ENCODE data around the gene ZFR2.
"Not testable (repeated sequence)": the region's sequence is repeated elsewhere in the genome, so short reads cannot be mapped to it uniquely, and the experiment has no call there.

The ZFR2 gene

DNA sequence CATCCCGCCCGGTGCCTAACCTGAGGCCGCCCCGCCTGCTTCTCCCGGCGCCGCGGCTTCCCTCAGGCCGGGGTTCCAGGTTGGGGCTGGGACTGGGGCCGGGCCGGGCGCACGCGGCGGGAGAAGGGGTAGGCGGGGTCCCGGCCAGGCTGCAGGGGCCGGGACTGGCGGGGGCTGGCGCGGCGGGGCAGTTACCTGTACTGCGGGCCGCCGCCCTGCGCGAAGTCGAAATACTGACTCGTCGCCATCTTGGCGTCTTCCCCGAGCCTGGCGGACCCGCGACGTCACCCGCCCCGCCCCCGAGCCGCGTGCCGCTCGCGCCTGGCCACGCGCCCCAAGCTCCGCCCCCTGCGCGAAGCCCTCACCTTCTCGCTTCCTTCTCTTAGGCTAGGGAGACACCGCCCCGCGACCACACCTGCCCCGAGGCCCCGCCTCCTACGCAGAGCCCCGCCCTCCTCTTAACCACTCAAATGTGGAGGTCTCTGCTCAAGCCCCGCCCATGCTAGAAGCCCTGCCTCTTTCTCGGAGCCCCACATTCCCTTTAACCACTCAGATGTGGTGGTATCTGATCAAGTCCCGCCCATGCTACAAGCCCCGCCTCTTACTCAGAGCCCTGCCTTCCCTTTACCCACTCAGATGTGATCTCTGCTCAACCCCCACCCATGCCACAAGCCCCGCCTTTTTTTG, at the start of gene ZFR2:
Gene ZFR2 (minus strand): TSS at position 269 of the 687 bp plus-strand sequence. CDS start 21 bp downstream, at position 248.
- peak; percentile 26 for DNase-seq

DNA sequence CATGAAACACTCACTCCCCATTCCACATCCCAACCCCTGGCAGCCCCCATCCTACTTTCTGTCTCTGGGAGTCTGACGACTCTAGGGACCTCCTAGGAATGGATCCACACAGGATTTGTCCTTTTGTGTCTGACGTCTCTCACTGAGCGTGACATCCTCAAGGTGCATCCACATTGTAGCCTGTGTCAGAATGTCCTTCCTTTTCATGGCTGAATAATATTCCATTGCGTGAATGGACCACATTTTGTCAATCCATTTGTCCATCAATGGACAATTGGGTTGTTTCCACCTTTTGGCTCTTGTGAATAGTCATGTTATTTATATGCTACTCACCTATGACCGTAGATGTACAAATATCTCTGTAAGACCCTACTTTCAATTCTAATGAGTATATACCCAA, 47.2 kb upstream of the ZFR2 start:
- DNase-seq = no peak

DNA sequence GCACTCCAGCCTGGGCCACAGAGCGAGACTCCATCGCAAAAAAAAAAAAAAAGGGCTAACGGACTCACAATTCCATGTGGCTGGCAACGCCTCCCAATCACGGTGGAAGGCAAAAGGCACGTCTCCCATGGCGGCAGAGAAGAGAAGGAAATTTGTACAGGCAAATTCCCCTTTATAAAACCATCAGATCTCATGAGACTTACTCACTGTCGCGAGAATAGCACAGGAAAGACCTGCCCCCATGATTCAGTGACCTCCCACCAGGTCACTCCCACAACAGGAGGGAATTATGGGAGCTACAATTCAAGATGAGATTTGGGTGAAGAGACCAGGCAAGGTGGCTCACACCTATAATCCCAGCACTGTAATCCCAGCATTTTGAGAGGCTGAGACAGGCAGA, 45.4 kb upstream of the ZFR2 start:
- DNase-seq = no peak

DNA sequence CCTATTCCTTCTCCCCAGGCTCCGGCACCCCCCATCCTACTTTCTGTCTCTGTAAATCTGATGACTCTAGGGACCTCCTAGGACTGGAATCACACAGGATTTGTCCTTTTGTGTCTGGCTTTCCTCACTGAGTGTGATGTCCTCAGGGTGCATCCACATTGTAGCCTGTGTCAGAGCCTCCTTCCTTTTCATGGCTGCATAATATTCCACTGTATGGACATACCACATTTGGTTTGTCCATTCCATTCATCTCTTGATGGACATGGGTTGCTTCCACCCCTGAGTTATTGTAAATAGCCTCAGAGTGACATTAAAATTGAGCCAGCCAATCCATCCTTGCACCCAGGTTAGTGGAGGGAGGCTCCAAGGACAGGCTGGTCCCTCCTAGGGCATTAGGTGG, 41.3 kb upstream of the ZFR2 start:
- DNase-seq = no peak

DNA sequence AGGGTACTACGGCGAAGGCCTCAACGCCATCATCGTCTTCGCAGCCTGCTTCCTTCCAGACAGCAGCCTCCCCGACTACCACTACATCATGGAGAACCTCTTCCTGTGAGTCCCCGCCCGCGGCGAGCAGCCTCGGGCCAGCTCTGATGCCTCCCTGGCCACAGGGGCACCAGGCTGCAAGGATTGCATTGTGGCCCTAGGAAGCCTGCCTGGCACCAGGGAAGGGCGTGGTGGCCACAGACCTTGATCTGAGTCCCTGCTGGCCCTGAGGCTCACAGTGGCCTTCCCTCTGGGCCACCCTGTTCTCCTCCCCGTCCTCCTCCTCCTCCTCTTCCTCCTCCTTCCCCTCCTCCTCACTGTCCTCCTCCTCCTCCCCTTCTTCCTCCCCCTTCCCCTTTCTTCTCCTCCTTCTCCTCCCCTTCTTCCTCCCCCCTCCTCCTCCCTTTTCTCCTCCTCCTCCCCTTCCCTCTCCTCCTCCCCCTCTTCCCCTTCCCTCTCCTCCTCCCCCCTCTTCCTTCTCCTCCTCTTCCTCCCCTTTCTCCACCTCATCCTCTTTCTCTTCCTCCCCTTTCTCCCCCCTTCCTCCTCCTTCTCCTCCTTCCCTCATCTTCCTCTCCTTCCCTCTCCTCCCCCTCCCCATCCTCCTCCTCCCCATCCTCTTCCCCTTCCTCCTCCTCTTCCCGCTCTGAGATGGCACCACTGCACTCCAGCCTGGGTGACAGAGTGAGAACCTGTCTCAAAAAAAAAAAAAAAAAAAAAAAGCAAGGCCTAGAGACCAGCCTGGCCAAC, 39.6 kb upstream of the ZFR2 start:
- no peak for DNase-seq

DNA sequence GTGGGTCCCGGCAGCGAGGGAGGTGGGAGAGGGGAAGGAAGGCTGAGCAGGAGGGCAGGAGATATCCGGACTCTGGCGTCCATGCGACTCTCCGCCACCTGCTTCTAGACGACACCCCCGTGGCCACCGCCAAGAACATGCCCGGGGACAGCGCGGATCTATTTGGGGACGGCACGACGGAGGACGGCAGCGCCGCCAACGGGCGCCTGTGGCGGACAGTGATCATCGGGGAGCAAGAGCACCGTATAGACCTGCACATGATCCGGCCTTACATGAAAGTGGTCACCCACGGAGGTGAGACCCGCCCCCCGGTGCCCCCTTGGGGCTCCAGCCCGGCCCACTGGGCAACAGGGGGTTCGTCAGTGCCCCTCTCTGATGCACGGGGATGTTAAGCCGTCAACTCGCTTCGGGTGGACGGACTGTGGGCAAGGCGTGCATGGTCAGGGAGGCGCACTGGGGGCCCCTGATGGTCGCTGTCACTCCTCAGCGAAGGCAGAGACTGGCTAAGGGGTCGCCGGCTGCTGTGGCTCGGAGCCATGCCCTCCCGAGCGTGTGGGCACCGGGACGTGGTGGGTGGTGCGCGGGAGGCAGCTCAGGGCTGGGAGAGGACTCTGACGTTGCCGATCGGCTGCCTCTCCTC, 38.9 kb upstream of the ZFR2 start:
- DNase-seq = no peak

DNA sequence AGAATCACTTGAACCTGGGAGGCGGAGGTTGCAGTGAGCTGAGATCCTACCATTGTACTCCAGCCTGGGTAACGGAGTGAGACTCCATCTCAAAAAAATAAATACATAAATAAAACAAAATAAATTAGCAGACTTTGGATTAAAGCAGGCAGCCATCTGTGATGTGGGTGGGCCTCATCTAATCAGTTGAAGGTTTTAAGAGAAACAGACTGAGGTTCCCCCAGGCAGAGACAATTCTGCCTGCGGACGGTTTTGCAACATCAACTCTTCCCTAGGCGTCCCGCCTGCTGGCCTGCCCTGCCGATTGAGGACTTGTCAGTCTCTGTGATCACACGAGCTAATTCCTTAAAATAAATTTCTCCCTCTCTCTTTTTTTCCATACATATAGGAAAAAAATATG, 35.4 kb upstream of the ZFR2 start:
- no peak for DNase-seq

DNA sequence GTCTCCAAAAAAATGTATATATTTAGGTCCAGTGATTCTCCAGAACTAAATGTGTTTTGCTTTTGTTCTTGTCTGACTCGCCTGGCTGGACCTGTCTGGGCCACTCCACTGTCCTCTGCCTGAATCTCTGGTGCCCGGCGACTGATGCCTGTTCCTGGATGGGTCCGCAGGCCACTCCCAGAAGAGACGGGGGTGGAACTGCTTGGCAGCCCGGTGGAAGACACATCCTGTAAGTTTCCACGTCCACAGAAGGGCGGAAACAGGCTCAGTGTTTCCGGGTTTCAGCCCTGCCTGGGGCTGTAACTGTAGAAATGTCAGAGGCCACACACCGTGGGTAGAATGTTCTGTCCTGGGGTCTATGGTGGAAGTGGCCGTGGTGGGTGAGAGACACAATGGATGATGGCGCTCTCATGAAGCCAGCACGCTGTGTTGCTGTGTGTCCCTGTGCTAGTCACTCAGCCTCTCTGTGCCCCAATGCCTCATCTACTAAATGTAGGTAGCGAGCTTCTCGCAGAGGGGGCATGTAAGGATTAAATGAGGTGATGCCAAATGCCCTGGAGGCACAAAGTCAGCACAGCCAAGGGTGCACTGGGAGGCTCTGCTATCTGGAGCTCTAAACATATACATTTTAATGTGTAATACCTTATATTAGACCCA, 33.6 kb upstream of the ZFR2 start:
- no peak for DNase-seq

DNA sequence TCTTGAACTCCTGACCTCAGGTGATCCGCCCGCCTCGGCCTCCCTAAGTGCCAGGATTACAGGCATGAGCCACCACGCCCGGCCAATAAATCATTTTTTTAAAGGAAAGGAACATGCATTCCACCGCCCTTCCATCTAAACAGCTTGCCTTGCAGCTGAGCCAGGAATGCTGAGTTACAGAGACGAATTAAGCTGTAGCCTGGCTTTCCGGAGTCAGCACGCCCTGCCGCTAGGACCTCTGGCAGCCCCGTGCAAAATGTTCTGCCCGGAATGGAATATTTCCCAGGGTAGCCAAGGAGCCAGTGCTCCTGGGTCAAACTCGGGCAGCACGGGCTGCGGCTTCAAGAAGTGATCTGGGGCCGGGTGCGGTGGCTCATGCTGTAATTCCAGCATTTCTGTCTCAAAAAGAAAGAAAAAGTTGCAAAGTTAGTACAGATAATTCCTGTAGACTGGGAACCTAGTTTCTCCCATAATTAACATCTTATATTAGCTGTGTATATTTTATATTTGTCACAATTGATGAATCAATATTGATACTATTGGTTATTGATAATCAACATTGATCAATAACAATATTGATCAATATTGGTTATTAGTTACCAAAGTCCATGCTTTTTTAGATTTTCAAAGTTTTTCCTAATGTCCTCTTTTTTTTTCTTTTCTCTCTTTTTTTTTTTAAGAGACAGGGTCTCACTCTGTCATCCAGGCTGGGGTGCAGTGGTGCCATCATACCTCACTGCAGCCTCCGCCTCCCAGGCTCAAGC, 30.9 kb upstream of the ZFR2 start:
- DNase-seq = no peak

DNA sequence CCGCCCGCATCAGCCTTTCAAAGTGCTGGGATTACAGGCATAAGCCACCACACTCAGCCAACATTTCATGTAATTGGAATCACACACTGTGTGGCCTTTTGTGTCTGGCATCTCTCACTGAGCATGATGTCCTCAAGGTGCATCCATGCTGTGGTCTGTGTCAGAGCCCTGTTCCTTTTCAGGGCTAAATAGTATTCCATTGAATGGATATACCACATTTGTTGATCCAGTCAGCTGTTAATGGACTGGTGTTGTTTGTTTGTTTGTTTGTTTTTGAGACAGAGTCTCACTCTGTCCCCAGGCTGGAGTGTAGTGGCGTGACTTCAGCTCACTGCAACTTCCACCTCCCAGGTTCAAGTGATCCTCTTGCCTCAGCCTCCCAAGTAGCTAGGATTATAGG, 29.6 kb upstream of the ZFR2 start:
- DNase-seq = no peak

DNA sequence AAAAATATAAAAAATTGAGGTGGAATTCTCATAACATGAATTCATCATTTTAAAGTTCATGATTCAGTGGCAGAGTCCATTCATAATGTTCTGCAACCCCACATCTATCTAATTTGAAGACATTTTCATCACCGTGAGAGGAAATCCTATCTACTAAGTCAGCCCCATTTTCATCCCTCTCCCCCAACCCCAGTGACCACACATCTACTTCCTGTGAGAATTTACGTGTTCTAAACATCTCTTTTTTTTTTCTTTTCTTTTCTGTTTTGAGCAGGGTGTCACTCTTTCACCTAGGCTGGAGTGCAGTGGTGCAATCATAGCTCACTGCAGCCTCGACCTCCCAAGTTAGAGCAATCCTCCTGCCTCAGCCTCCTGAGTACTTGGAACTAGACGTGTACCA, 29.1 kb upstream of the ZFR2 start:
- no peak for DNase-seq

DNA sequence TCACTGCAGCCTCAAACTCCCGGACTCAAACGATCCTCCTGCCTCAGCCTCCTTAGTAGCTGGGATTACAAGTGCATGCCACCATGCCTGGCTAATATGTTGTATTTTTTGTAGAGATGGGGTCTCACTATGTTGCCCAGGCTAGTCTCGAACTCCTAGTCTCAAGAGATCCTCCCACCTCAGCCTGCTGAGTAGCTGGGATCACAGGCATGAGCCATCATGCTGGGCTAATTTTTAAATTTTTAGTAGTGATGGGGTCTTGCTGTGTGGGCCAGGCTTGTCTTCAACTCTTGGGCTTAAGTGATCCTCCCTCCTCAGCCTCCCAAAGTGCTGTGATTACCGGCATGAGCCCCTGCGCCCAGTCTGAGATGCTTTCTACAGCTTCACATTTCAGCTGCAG, 26.9 kb upstream of the ZFR2 start:
- DNase-seq = no peak

DNA sequence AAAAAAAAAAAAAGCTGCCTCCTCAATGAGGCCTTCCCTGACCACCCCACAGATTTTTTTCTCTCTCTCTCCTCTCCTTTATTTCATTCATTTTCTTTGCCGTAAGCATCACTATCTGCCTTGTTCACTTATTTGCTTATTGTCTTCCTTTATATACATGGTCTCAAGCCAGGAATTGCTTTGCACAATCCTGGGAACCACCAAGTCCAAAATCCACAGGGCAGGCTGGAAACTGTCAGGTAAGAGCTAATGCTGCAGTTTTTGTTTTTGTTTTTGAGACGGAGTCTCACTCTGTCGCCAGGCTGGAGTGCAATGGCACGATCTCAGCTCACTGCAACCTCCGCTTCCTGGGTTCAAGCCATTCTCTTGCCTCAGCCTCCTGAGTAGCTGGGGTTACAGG, 26.1 kb upstream of the ZFR2 start:
- not testable (repeated sequence) for DNase-seq

DNA sequence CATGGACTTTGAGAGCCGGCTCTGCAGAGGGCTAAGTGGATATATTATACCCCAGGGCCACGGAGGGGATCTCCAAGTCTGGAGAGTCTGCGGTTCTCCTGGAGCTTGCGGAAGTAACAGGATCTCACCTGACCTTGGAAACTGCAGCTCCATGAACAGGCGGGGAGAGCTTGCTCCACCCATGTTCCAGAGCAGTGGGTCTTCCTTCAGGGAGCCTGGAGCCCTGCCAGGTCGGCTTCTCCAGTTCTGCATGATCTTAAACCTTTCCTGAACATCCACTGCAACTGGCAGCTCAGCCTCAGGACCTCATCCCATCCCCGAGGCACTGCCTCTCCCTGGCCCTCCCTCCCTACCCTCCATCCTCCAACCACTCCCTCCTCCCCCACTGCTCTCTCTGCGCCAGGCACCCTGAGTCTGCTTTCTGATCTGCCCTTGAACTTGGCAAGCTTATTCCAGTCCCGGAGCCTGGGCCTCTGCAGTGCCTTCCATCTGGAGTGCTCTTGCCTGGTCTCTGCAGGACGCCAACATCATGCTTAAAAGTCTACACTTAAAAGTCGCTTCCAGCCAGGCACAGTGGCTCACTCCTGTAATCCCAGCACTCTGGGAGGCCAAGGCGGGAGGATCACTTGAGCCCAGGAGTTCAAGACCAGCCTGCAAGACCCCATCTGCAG, 24.8 kb upstream of the ZFR2 start:
- no peak for DNase-seq

DNA sequence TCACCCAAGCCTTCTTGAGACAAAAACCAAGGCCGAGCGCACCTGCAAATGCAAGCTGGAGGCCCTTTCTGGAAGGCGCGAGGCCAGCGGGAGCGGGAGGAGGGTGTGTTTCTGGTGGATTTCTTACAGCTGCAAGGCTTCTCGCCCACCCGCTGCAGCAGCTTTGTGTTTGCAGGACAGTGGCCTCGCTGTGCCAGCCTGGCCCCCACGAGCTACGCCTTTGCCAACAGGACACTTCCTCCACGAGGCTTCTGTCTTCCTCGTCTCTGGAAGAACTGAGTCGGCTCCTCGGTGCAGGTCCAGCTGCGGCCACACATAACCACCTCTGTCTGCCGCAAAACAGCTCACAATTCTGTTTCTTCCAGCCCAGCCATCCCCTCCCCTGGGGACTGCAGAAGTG, 21.8 kb upstream of the ZFR2 start:
- no peak for DNase-seq

DNA sequence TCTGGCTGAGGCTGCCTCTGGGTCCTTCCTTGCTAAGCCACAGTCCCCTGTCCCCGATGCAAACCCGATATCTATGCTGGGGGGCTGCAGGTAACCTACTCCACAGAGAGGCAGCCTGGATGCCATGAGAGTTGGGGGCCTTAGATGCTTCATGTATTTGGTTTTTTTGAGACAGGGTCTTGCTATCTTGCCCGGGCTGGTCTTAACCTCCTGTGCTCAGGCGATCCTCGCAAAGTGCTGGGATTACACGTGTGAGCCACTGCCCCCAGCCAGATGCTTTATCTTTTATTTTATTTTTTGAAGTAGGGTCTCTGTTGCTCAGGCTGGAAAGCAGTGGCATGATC, 13.2 kb upstream of the ZFR2 start:
- no peak for DNase-seq

DNA sequence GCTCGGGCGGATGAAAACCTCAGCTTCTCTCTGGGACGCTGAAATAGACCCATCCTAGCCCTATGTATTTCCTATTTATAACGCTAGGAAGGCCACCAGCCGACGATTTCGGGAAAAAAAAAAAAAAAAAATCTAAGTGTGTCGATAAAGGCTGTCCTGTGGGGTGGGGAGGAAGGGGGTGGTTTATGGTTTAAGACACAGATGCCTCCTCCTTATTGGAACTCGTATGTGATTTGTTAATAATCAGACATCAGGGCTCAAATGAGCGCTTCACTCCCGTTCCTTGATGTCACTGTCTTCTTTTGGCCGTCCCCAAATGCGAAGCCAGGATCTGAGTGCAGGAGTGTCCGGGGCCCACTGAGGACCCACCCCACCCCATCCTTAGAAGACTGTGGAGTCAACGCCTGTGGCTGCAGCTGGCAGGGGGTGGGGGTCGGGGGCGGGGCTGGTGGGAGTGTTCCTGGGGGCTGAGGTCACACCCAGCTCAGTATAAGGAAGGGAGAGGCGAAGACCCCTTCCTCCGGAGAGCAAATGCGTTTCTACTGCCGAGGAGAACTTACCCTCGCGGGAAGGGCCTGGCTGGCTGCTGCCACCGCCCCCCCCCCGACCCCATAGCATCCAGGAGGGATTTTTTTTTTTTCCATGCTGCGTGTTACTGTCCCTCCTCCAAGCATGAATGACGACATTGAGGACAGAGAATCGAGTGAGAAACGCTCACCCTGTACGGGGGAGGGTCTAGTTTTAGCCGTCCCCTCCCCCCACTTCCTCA, 12.6 kb upstream of the ZFR2 start:
- no peak for DNase-seq

DNA sequence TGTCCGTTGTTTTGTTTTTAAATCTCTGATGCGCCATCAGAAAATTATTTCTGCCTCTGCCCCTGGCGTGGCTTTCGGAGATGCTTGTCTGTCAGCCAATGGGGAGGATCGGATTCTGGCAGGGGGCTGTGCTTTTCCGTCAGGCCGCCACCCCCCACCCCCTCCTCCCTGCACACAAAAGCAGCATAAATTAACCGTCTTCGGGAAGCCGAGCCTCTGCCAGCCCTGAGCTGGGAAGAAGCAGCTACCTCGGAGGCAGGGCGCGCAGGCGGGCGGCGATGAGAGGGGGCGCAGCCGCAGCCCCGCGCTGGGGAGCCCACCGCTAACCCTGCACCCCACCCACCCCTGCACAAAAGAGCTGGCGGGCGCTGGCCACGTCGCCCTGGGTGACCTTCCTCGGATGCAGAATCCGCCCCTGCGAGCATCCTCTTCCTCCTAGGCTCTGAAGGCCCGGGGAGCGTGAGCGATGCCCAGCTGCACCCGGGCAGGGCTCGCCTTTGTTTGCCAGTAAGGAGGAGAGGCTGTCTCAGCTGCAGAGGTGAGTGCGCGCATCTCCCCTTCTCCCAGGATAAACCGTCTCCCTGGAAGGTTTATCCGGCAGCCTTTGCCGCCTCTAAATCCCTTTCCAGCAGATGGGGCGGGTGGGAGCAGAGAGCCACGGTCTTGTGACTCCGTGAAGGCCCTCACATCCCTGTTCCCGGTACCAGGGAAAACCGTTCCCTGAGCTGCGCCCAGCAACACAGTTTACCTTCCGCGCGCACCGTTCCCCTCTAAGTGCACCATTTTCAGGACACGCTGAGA, 11.8 kb upstream of the ZFR2 start, which contains the start of gene ATCAY:
Gene ATCAY (plus strand): TSS at position 215 of the 801 bp plus-strand sequence. CDS start 5,083 bp downstream, outside the sequence.
- no peak for DNase-seq

DNA sequence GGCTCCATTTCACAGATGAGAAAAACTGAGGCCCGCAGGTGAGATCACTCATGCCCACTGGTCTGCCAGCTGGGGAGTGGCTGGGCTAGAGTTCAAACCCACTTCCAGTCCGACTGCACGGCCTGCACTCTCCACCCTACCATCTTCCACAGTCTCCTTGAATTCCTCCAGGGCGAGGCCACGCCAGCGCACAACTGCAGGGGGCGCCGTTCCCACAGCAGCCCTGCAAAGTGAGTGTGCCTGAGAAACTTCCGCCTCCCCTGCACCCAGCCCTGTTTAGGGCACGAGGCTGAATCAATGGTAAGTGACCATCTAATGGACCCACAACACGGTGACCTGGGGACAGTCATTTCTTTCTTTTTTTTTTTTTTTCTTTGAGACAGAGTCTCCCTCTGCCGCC, 10.8 kb upstream of the ZFR2 start:
- no peak for DNase-seq

DNA sequence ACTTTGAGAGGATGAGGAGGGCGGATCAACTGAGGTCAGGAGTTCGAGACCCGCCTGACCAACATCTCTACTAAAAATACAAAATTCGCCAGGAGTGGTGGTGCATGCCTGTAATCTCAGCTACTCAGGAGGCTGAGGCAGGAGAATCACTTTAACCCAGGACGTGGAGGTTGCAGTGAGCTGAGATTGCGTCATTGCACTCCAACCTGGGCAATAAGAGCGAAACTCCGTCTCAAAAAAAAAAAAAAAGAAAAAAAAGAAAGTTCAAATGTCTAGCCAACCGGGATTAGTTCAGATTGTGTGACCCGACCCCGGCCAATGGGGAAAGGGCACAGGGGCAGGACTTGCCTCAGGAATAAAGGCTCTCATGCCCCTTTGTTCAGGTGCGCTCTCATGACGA, 5.9 kb upstream of the ZFR2 start:
- DNase-seq = not testable (repeated sequence)

DNA sequence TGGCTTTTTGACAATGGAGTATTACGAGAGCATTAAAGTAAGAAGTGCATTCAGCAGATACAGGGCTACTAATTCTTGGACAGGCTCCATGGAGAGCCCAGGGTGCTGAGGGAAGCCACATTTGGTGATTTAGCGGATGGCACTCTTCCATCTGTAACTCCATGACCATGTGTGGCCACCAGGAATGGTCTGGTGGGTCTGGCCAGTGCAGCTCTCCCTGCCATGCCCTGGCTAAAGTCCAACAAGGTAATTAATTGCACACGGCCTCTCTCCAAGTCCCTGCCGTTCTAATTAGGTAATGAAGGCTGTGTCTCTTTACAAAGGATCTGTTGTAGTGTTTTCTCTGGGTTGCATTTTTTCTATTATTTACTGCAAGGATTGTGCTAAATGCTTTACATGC, 4.3 kb upstream of the ZFR2 start:
- no peak for DNase-seq
